Heart left ventricle (tissue), 16 donors: ENCODE measurements around the gene DNAJA4. TPM values are rescaled to one million over a fixed set of nuclear protein-coding genes. Genes with fewer than 3 reads are reported as not detected.

Experiments used
- ATAC-seq, 4 donors: fragments of 200-7000 bp; cut with Tn5 transposase; one replicate each; pipeline ENCODE4 v1.9.1; 2020 to 2022; ENCODE audit warnings: moderate library complexity in 4 of 4, mild to moderate bottlenecking in 3 of 4, moderate number of reproducible peaks in 1 of 4
- DNase-seq, 5 donors: peaks; one replicate each; pipeline ENCODE4 v3.0.0-alpha.2; 2020
- H3K27ac ChIP-seq, 12 donors: fragments of 200-600 bp; sonication (generic) in 4 of 12; one replicate each; pipeline versions ENCODE4 v1.5.0 to v1.8.0; 2016 to 2022; ENCODE audit warnings: mild to moderate bottlenecking in 2 of 12
- H3K27me3 ChIP-seq, 9 donors: fragments of 200-600 bp; sonication (generic) in 2 of 9; one replicate each; pipeline versions ENCODE4 v1.5.1 to v1.8.0; 2016 to 2022; ENCODE audit warnings: mild to moderate bottlenecking in 3 of 9
- H3K36me3 ChIP-seq, 9 donors: fragments of 200-600 bp; sonication (generic) in 2 of 9; one replicate each; pipeline versions ENCODE4 v1.5.0 to v1.8.0; 2018 to 2022; ENCODE audit warnings: mild to moderate bottlenecking in 2 of 9
- H3K4me1 ChIP-seq, 12 donors: fragments of 200-600 bp; sonication (generic) in 4 of 12; one replicate each; pipeline versions ENCODE4 v1.5.0 to v1.8.0; 2016 to 2022; ENCODE audit warnings: mild to moderate bottlenecking in 3 of 12
- H3K4me3 ChIP-seq, 12 donors: fragments of 200-600 bp; sonication (generic) in 4 of 12; one replicate each; pipeline versions ENCODE4 v1.5.0 to v1.8.0; 2017 to 2022; ENCODE audit warnings: mild to moderate bottlenecking in 9 of 12, moderate library complexity in 4 of 12
- H3K9me3 ChIP-seq, 12 donors: fragments of 200-600 bp; sonication (generic) in 4 of 12; one replicate each; pipeline versions ENCODE4 v1.5.0 to v1.8.0; 2016 to 2022; ENCODE audit warnings: mild to moderate bottlenecking in 1 of 12
- CTCF ChIP-seq, 12 donors: fragments of 200-600 bp; sonication (generic) in 4 of 12; IDR thresholded peaks; one replicate each; pipeline versions ENCODE4 v1.5.0 to v1.8.0; 2018 to 2022; ENCODE audit warnings: antibody characterized with exemption in 12 of 12, mild to moderate bottlenecking in 5 of 12
- POLR2A ChIP-seq, 2 donors: fragments of 450-650 bp; IDR thresholded peaks; one replicate each; pipeline ENCODE4 v1.6.1; 2017; ENCODE audit warnings: antibody characterized with exemption in 2 of 2, mild to moderate bottlenecking in 2 of 2, moderate library complexity in 2 of 2
- WGBS, 4 donors: extraction: QIAGEN DNeasy Blood & Tissue Kit in 2 of 4; methylation state at CpG; one replicate each; pipeline versions ENCODE4 v1.1.5 to v1.1.7; 2013 to 2018; 5-methylcytosine and 5-hydroxymethylcytosine counted together
- intact Hi-C, 10 donors: fragments of 100-400 bp; cut with DNase I; formaldehyde crosslinking; loops; one replicate each; pipeline versions ENCODE4 v1.11.1 to v1.14.2; 2022
- polyA plus RNA-seq, 2 donors: library from polyadenylated mRNA; stranded (reverse); fragments of 200-250 nt; gene quantifications; one replicate each; pipeline ENCODE4 v1.2.3, GENCODE V29; 2013
- total RNA-seq, 9 donors: library from RNA; depleted of rRNA in 2 of 9; stranded (reverse); fragments of >200 nt in 2 of 9; fragmentation: NEBNext Ultra II Directional in 3 of 9; extraction: Animal tissue kit (Norgen Biotek cat#: 25700) in 3 of 9; gene quantifications; one replicate each; pipeline versions ENCODE4 v1.1.0 to v1.2.4, GENCODE V29; 2016 to 2023
- donor health status: ischemic (EF 13 %, LVEDD 7.1; RV severe dilation, severe dysfunction).
- donor health status: healthy with polysubstance abuse.
- donor health status: DM: no; HTN: yes; CAD: no.
- donor health status: DM: no; HTN: no; CAD: no.
- donor health status: ischemic (EF 25% LVEDD 6.9; RV normal size, moderate dysfunction).
- donor health status: ischemic (EF 25% LVEDD 5.7; RV mildly dilated, moderate dysfunction).
- donor health status: healthy.
- donor health status: DM: yes; HTN: yes; CAD: no.
- donor health status: ischemic (EF 35%, LVEDD 5.7; RV mildly dilated, moderate dysfunction).
- donor health status: nonischemic (EF 11% LVEDD 7.7; RV severe dilation, severe dysfunction).
- donor health status: DM: yes; HTN: yes; CAD: no.
- donor health status: PGD.
- donor health status: ischemic (EF 29% LVEDD 5.4; RV normal size, mild dysfunction).
- donor health status: nonischemic (EF 23%, LVEDD 6.1; RV moderate dilation, normal function).

DNAJA4 gene
- total and polyA plus RNA-seq, 11 donors, result 62.3 to 503 (median 94.6) TPM

- Histone ChIP-seq H3K27ac (no peak overlapping the region), H3K4me3 (no peak overlapping the region), H3K9me3 (no peaks in the 10 kb centered on the region), H3K36me3 (no peaks in the 10 kb centered on the region), H3K27me3 (no peaks in the 10 kb centered on the region), H3K4me1 (peaks cover 0 to 14% (median 3%) of the 10 kb centered on the region in 12 donors)
- DNase-seq (no peak), ATAC-seq (no peak)
- 85 to 94% (median 92%) methylated on average over 5 of the region's 5 CpGs for WGBS, 4 donors
- intact Hi-C loops, result loop anchor here (2.0 to 5.0 kb wide), 10 partner anchors 39 to 283 kb away; partner anchors contain the start of gene CIB2 (in 8 of the 10)
- TF ChIP-seq CTCF (IDR thresholded peaks at IDR 0.05), result no peak
- no peak for TF ChIP-seq POLR2A (IDR thresholded peaks at IDR 0.05)
Measured at GRCh38 chr15:78239811-78240210, 24.6 kb upstream of the DNAJA4 start.

DNA sequence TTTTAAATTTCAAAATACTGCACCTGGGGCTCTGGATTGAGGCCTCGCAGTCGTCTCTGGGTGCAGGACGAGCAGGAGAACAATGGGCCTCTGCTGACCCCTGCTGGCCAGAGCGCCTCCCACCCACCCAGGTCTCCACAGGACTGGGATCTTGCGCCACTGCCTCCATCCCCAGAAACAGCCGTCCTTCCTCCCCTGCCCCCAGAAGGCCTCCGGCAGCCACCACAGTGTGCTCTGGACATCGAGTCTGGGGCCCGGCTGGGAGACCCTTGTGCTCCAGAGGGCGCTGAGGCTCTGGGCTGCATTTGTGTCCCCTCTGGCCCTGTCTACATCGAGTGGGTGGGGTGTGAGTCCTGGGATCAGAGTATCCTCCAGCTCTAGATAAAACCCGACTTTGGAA, 23.3 kb upstream of the DNAJA4 start:
- Histone ChIP-seq H3K9me3 (no peaks in the 10 kb centered on the region), H3K4me1 (peaks cover 0 to 14% (median 3%) of the 10 kb centered on the region in 12 donors), H3K27ac (no peak overlapping the region), H3K4me3 (no peak overlapping the region), H3K36me3 (no peaks in the 10 kb centered on the region), H3K27me3 (no peaks in the 10 kb centered on the region)
- ATAC-seq, result peak; percentile 92 to 95 (median 94)
- TF ChIP-seq CTCF (IDR thresholded peaks at IDR 0.05), result peak; percentile 81 to 93 (median 88)
- no peak for TF ChIP-seq POLR2A (IDR thresholded peaks at IDR 0.05)
- peak; percentile 81 to 91 (median 85) for DNase-seq
- WGBS, 4 donors, result 11 to 15% (median 13%) methylated on average over 12 of the region's 12 CpGs
- intact Hi-C loops, result loop anchor here (1.0 to 5.0 kb wide), 13 partner anchors 40 to 284 kb away; partner anchors contain the start of gene CIB2 (in 8 of the 10)

DNA sequence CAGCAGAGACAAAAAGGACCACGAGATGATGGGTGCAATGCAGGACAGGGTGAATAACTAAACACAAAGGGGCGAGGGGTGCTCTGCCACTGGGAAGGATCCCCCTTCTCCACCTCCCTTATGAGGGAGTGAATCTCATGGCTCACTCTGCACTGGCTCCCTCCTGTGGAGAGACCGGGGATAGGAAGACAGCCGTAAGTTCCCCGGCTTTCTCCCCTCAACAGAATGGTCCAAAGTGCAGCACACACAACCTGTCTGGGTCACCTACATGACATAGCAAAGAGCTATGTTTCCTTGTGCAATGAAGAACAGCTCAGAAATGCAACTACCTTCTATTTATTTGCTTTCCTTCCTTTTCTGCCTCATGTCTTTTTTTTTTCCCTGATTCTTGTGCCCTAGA, 22.2 kb upstream of the DNAJA4 start:
- Histone ChIP-seq H3K4me3 (no peak overlapping the region), H3K4me1 (peaks cover 0 to 14% (median 3%) of the 10 kb centered on the region in 12 donors), H3K9me3 (no peaks in the 10 kb centered on the region), H3K27ac (no peak overlapping the region), H3K36me3 (no peaks in the 10 kb centered on the region), H3K27me3 (no peaks in the 10 kb centered on the region)
- peak in 2 of 4 donors; percentile 21 to 25 for ATAC-seq
- intact Hi-C loops, result loop anchor here (2.0 to 5.0 kb wide), 7 partner anchors 45 to 285 kb away; partner anchors contain the start of genes CIB2 (in 8 of the 10) and SKIC8 (in 1 of the 10)
- 68 to 78% (median 74%) methylated on average over 5 of the region's 5 CpGs for WGBS, 4 donors
- no peak for DNase-seq
- TF ChIP-seq POLR2A (IDR thresholded peaks at IDR 0.05), result no peak
- peak in 6 of 12 donors; percentile 14 to 32 (median 24) for TF ChIP-seq CTCF (IDR thresholded peaks at IDR 0.05)

DNA sequence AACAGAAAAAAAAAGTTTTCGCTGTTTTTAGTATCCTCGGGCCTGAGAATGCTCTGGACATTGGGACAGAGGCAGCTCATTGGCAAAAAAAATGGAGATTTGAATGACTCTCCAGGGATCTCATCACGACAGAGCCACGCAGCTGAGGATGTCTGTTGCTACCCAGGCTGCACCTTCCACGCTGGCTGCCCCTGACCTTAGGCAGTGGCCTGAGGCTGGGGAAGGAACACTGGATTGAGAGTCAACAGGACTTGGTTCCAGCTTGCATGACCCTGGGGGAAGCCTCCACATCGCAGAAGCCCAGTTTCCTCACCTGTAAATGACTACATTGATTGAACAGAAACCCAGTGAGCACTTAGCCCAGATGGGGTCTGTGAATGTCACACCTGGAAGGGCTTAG, 21.3 kb upstream of the DNAJA4 start:
- no peak for DNase-seq
- intact Hi-C loops, result loop anchor here (2.0 to 5.0 kb wide), 7 partner anchors 46 to 286 kb away; partner anchors contain the start of genes CIB2 (in 8 of the 10) and SKIC8 (in 1 of the 10)
- Histone ChIP-seq H3K4me3 (no peak overlapping the region), H3K27ac (no peak overlapping the region), H3K36me3 (no peaks in the 10 kb centered on the region), H3K4me1 (peaks cover 0 to 14% (median 3%) of the 10 kb centered on the region in 12 donors), H3K9me3 (no peaks in the 10 kb centered on the region), H3K27me3 (no peaks in the 10 kb centered on the region)
- WGBS, 4 donors, result 64 to 82% (median 78%) methylated on average over 6 of the region's 6 CpGs
- ATAC-seq, result no peak
- no peak for TF ChIP-seq CTCF (IDR thresholded peaks at IDR 0.05)
- no peak for TF ChIP-seq POLR2A (IDR thresholded peaks at IDR 0.05)
